Measurements from ENCODE around the gene CST4. TPM values are rescaled to one million over a fixed set of nuclear protein-coding genes. Genes with fewer than 3 reads are reported as not detected.
"Not testable (repeated sequence)": the region's sequence is repeated elsewhere in the genome, so short reads cannot be mapped to it uniquely, and the experiment has no call there.

CST4 gene
- total RNA-seq, 1 donor from 2014 or later: not detected

DNA sequence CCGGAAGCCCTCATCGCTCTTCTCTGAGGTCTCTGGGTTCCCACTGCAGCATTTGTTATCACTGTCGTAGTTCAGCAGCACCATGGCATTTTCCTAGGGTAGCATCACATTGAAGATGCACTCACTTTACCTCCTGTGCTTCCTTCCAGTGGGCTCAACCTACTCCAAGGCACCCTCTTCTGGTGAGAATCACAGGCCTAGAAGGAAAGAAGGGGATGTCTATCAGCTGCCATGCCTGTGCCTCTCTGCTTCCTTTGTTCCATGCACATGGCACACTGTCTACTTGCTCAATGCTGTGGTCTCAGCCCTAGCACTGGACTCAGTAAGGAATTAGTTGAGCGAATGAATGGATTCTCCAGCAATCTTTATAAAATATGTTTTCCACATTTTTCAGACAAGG lies 22.6 kb downstream of the CST4 start:
- DNase-seq (ENCODE audit: low spot score): no peak
- Mint-ChIP-seq H3K4me1 (ENCODE audit: low read depth) (no peaks in the 10 kb centered on the region), H3K9me3 (no peaks in the 10 kb centered on the region), H3K4me3 (ENCODE audit: low read depth) (no peak overlapping the region), H3K27me3 (ENCODE audit: low read depth) (no peaks in the 10 kb centered on the region), H3K36me3 (ENCODE audit: low read depth) (no peaks in the 10 kb centered on the region), H3K27ac (no peak overlapping the region)
- intact Hi-C loops (cut with micrococcal nuclease): no loop called here

DNA sequence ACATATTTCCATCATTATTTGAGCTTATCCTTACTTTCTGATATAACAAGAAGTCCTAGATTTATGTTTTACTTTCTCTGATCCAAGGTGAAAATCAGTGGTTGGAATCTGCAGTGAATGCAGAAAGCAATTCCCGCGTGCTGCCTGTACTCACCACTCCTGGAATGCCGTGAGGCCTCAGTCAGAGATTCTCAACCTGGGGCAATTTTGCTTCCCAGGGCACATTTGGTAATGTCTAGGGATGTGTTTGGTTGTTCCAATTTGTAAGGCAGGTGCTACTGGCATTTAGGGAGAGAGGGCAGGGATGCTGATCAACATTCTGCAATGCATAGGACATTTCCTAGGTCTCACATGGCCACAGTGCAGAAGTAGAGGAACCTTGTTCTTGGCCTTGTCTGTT lies 23.9 kb downstream of the CST4 start:
- Mint-ChIP-seq H3K36me3 (ENCODE audit: low read depth) (no peaks in the 10 kb centered on the region), H3K4me3 (ENCODE audit: low read depth) (no peak overlapping the region), H3K9me3 (no peaks in the 10 kb centered on the region), H3K27ac (no peak overlapping the region), H3K27me3 (ENCODE audit: low read depth) (no peaks in the 10 kb centered on the region), H3K4me1 (ENCODE audit: low read depth) (no peaks in the 10 kb centered on the region)
- intact Hi-C loops (cut with micrococcal nuclease): no loop called here
- no peak for DNase-seq (ENCODE audit: low spot score)

DNA sequence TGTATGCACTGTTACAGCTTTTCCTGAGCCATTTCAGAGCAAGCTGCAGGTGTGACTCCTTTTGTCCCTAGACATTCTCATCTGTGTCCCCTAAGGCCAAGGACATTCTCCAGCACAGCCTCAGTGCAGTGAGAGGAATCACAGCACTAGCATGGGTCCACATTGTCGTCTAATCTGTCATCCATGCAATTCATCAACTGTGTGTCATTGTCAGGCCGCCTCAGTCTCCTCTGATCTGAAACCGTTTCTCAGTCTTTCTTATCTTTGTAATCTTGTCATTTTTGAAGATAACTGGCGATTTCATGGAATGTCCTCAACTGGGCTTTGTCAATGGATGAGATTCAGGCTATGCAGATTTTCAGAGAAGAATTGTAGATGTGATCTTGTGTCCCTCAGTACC lies 24.8 kb downstream of the CST4 start:
- DNase-seq (ENCODE audit: low spot score); H3K36me3 Mint-ChIP-seq (ENCODE audit: low read depth); H3K4me1 Mint-ChIP-seq (ENCODE audit: low read depth); H3K4me3 Mint-ChIP-seq (ENCODE audit: low read depth); H3K27ac Mint-ChIP-seq; H3K27me3 Mint-ChIP-seq (ENCODE audit: low read depth); H3K9me3 Mint-ChIP-seq; intact Hi-C loops (cut with micrococcal nuclease): not testable (repeated sequence)

DNA sequence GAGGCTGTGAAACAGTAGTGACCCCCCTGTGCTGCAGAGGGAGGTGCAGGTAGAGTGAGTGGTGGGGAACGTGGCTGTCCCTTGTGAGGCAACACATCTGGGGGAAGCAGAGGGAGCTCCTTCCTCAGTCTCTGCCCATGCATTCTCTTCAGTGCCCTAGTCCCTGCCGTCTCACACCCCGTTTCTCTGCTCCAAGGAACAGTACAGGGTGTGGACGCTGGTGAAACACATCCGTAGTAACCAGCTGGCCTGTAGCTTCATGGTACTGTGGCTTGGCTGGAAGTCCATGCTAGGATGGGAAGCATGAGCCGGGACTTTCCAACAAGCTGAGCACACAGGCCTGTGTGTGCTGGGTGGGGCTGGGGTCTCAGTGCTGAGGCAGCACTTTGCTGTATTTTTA lies 25.7 kb downstream of the CST4 start:
- Mint-ChIP-seq H3K27ac (no peak overlapping the region), H3K4me3 (ENCODE audit: low read depth) (no peak overlapping the region), H3K4me1 (ENCODE audit: low read depth) (no peaks in the 10 kb centered on the region)

DNA sequence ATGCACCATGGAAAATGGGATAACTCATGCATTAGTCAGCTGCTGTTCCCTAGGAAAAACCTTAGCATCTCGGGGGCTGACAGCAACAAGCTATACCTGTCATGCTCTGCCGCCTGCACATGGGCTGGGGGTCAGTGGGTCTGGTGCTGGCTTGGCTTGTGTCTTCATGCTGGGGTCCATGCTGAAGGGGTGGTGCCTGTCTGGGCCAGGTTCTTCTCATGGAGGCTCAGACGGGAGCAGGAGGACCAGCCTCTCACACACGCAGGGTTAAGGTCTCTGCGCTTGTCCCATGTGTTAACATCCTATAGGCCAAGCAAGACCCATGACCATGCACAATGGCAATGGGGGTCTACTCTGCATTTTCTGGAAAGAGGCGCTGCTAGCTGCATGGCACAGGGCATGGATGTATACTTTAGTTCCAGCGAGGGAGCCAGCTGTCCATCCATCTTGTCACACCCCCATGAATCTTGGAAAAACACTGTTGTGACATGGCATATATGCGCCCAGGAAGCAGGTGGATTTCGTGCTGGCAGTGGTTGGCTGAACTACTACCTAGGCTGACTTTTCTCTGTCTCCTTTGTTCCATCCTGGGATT lies 26.5 kb downstream of the CST4 start:
- intact Hi-C loops (cut with micrococcal nuclease): no loop called here
- no peak overlapping the region for H3K27ac Mint-ChIP-seq
- no peaks in the 10 kb centered on the region for H3K9me3 Mint-ChIP-seq

More for the DNA sequence above, 25.7 kb downstream of the CST4 start:
- no peak for DNase-seq (ENCODE audit: low spot score)
- intact Hi-C loops (cut with micrococcal nuclease): no loop called here
- H3K27me3 Mint-ChIP-seq (ENCODE audit: low read depth): no peaks in the 10 kb centered on the region
- H3K36me3 Mint-ChIP-seq (ENCODE audit: low read depth): no peaks in the 10 kb centered on the region
- no peaks in the 10 kb centered on the region for H3K9me3 Mint-ChIP-seq

DNA sequence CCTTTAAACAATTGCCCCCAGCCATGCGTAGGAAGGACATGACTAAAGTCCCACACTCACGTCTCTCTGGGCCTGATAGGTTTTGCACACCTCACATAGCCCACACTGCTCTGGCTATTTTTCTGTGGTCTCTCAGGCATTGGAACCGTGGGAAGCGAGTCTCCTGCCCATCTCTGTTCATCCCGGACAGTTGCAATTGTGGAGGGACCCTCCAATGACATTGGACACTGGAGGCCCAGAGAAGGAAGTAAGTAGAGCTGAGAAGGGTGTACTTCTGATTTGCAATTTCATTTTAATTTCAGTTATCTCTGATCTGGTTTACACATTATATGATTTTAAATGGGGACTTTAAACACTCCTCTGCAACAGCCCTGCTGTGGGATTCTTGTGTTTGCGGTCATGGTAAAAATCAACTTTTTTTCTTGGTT lies 27.8 kb downstream of the CST4 start:
- DNase-seq (ENCODE audit: low spot score): no peak
- Mint-ChIP-seq H3K27ac (no peak overlapping the region), H3K4me3 (ENCODE audit: low read depth) (no peak overlapping the region), H3K4me1 (ENCODE audit: low read depth) (no peaks in the 10 kb centered on the region), H3K36me3 (ENCODE audit: low read depth) (no peaks in the 10 kb centered on the region), H3K9me3 (no peaks in the 10 kb centered on the region), H3K27me3 (ENCODE audit: low read depth) (no peaks in the 10 kb centered on the region)
- intact Hi-C loops (cut with micrococcal nuclease): no loop called here

More for the DNA sequence above, 26.5 kb downstream of the CST4 start:
- Mint-ChIP-seq H3K27me3 (ENCODE audit: low read depth) (no peaks in the 10 kb centered on the region), H3K36me3 (ENCODE audit: low read depth) (no peaks in the 10 kb centered on the region), H3K4me3 (ENCODE audit: low read depth) (no peak overlapping the region), H3K4me1 (ENCODE audit: low read depth) (no peaks in the 10 kb centered on the region)
- no peak for DNase-seq (ENCODE audit: low spot score)

DNA sequence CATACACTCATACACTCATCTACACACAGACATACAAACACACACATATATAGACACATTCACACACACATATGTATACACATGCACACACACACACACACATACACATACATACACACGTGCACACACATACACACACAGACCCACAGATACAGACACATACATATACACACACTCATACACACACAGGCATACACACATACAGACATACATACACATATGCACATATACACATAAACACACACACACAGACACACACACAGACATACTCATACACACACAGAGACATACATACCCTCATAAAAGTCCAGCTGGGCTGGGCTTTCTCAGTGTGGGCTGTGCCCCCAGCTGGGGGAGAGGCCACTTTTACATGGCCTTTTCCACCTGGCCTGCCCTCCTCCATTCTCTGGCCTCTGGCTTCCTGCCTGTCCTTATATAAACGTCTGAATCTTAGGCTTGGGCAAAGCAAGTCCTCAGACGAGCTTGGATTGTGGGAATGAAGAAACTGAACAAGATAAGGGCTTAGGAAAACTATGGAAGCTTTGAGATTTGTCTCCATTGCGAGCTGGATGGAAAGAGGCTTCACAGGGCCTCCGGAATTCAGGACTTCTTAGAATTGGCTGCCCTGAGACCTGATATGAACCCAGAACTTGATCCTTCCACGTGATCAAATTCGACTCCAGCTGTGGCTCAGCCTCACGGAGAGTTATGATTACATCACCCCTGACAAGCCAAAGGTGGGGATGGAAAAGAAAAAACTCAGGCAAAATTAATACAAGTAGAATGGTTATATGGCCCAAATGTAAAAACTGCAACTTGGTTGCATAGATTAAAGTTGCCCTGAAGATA lies 28.6 kb downstream of the CST4 start:
- Mint-ChIP-seq H3K9me3 (no peaks in the 10 kb centered on the region), H3K4me3 (ENCODE audit: low read depth) (no peak overlapping the region), H3K27ac (no peak overlapping the region), H3K27me3 (ENCODE audit: low read depth) (no peaks in the 10 kb centered on the region), H3K36me3 (ENCODE audit: low read depth) (no peaks in the 10 kb centered on the region), H3K4me1 (ENCODE audit: low read depth) (no peaks in the 10 kb centered on the region)
- intact Hi-C loops (cut with micrococcal nuclease): no loop called here
- no peak for DNase-seq (ENCODE audit: low spot score)

DNA sequence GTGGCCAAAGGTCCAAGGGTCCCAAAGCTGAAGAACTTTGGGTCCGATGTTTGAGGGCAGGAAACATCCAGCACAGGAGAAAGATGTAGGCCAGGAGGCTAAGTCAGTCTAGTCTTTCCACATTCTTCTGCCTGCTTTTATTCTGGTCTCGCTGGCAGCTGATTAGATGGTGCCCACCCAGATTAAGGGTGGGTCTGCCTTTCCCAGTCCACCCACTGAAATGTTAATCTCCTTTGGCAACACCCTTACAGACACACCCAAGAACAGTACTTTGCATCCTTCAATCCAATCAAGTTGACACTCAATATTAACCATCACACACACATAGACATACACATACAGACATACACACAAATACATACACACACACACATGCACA lies 29.2 kb downstream of the CST4 start:
- DNase-seq (ENCODE audit: low spot score); H3K4me3 Mint-ChIP-seq (ENCODE audit: low read depth); H3K9me3 Mint-ChIP-seq; intact Hi-C loops (cut with micrococcal nuclease); H3K36me3 Mint-ChIP-seq (ENCODE audit: low read depth); H3K4me1 Mint-ChIP-seq (ENCODE audit: low read depth); H3K27ac Mint-ChIP-seq; H3K27me3 Mint-ChIP-seq (ENCODE audit: low read depth): not testable (repeated sequence)

DNA sequence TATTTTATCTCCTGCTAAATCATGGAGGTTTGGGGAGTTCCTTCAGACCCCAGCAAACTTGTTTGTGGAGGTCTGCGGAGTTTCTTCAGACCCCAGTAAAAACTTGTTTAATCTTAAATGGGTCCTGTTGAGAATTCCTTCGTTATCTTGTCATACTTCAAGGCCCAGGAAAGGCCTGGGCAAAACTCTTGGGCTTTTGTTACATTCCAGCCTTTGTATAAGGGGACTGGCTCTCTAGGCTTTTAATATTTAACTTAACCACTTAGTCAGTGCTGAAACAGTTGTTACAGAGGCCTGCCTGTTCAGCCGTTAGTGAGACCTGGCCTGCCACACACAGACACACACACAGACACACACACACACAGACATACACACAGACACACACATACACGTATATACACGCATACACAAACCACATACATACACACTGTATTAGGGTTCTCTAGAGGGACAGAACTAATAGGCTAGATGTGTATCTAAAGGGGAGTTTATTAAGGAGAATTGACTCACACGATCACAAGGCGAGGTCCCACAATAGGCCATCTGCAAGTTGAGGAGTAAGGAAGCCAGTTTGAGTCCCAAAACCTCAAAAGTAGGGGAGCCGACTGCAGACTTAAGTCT lies 29.7 kb downstream of the CST4 start:
- Mint-ChIP-seq H3K36me3 (ENCODE audit: low read depth) (no peaks in the 10 kb centered on the region), H3K4me1 (ENCODE audit: low read depth) (no peaks in the 10 kb centered on the region), H3K27ac (no peak overlapping the region), H3K9me3 (no peaks in the 10 kb centered on the region), H3K4me3 (ENCODE audit: low read depth) (no peak overlapping the region), H3K27me3 (ENCODE audit: low read depth) (peaks cover 8% of the 10 kb centered on the region)
- DNase-seq (ENCODE audit: low spot score): no peak
- intact Hi-C loops (cut with micrococcal nuclease): no loop called here

DNA sequence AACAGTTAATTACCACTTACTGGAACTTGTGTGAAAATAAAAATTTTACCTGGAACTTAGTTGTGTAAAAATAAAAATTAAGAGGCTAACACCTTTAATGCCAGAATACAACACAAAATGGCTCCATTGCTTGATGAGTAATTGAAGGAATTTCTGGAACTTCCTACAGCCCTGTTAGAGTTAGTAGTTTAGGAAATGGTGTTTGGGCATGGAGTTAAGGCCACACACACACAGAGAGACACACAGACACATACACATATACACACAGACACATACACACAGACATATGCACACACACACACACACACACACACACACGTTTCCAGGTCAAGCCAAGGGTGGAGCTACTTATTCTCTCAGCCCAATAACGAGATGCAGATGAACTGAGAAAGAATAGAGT lies 30.5 kb downstream of the CST4 start:
- Mint-ChIP-seq H3K9me3 (no peaks in the 10 kb centered on the region), H3K36me3 (ENCODE audit: low read depth) (no peaks in the 10 kb centered on the region), H3K27me3 (ENCODE audit: low read depth) (peaks cover 8% of the 10 kb centered on the region), H3K4me1 (ENCODE audit: low read depth) (no peaks in the 10 kb centered on the region), H3K4me3 (ENCODE audit: low read depth) (no peak overlapping the region), H3K27ac (no peak overlapping the region)
- intact Hi-C loops (cut with micrococcal nuclease): no loop called here
- no peak for DNase-seq (ENCODE audit: low spot score)

DNA sequence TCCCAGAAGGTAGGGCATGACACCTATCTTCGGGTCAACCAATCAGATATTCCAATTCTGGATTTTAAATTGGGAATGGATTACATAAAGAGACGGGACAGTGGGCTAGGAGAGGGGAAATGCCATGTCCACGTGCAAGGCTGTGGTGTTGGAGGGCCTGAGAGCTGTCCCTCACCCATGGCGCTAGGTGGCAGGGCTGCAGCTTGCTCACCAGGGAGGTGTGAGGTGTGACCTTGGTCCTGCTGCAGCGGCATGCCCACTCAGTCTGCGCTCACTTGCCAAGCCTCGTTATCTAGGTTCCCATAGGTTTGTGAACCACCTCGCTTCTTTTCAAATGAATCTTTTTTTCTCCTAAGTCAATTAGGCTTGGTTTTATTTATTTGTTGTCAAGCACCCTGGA lies 31.6 kb downstream of the CST4 start:
- Mint-ChIP-seq H3K4me3 (ENCODE audit: low read depth) (no peak overlapping the region), H3K9me3 (no peaks in the 10 kb centered on the region), H3K36me3 (ENCODE audit: low read depth) (no peaks in the 10 kb centered on the region), H3K4me1 (ENCODE audit: low read depth) (no peaks in the 10 kb centered on the region), H3K27me3 (ENCODE audit: low read depth) (peaks cover 8% of the 10 kb centered on the region), H3K27ac (no peak overlapping the region)
- intact Hi-C loops (cut with micrococcal nuclease): no loop called here
- no peak for DNase-seq (ENCODE audit: low spot score)

DNA sequence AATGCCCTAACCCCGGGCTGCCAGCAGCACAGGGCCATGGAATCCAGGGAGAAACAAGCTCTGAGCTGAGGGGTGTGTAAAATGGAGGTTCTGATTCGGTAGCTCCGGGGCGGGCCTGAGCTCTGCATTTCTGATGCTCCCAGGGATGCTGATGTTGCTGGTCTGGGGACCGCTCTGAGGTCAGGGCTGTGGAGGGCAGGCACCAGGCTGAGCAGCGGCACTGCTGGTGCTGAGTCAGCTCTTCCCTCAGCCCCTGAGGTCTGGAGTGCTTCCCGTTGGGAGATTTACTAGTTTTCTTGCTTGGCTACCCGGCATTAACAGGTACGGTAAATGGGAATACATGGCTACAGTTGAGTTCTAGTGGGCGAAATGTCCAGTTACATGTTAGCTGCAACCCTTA lies 32.5 kb downstream of the CST4 start:
- intact Hi-C loops (cut with micrococcal nuclease): no loop called here
- no peak overlapping the region for H3K4me3 Mint-ChIP-seq (ENCODE audit: low read depth)
- peaks cover 8% of the 10 kb centered on the region for H3K27me3 Mint-ChIP-seq (ENCODE audit: low read depth)

DNA sequence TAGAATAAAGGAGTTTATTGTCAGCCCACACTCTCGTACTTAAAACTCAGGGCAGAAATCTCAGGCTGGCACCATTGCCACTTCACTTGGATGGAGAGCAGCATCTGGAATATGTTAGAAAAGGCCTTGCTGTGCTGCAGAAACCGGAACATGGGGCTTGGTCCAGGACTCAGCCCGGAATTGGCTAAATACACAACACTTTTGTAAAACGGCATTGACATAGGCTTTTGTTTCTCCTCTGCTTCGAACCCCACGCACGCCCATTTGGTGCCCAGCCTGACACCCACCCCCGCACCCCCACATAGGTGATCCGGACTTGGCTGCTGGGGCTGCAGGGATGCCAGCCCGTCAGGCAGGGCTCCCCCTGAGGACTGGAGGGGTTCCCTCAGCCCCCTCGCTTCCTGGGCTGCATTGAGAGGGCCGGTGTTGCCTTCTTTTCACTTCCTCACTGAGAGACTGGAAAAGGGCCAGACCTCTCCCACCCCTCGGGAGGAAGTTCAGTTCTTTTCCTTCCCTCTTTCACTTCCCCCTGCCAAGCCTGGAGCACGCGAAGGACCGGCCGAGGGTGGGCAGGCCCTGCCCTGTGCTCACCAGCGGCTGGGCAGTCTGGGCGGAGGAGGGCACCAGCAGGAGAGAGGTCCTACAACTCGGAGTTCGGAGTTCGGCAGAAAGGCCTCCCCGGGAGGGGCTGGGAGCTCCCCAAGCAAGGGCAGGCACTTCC lies 33.2 kb downstream of the CST4 start:
- H3K27ac Mint-ChIP-seq: no peak overlapping the region
- no peaks in the 10 kb centered on the region for H3K4me1 Mint-ChIP-seq (ENCODE audit: low read depth)
- intact Hi-C loops (cut with micrococcal nuclease): no loop called here
- no peaks in the 10 kb centered on the region for H3K36me3 Mint-ChIP-seq (ENCODE audit: low read depth)
- H3K9me3 Mint-ChIP-seq: no peaks in the 10 kb centered on the region
- H3K27me3 Mint-ChIP-seq (ENCODE audit: low read depth): peaks cover 8% of the 10 kb centered on the region
- no peak for DNase-seq (ENCODE audit: low spot score)
- H3K4me3 Mint-ChIP-seq (ENCODE audit: low read depth): no peak overlapping the region

More for the DNA sequence above, 32.5 kb downstream of the CST4 start:
- DNase-seq (ENCODE audit: low spot score): no peak
- no peaks in the 10 kb centered on the region for H3K9me3 Mint-ChIP-seq
- no peaks in the 10 kb centered on the region for H3K4me1 Mint-ChIP-seq (ENCODE audit: low read depth)
- H3K27ac Mint-ChIP-seq: no peak overlapping the region
- no peaks in the 10 kb centered on the region for H3K36me3 Mint-ChIP-seq (ENCODE audit: low read depth)
